Measurements from ENCODE around the gene ENTHD1. TPM values are rescaled to one million over a fixed set of nuclear protein-coding genes. Genes with fewer than 3 reads are reported as not detected.

The ENTHD1 gene
- total RNA-seq, 1 experiment from 2014 or later: not detected

- Histone ChIP-seq H2AK5ac (ENCODE audit: insufficient read length, low read length) (no peak overlapping the region), H3K9ac (ENCODE audit: extremely low read depth, insufficient read length, low read length) (no peak overlapping the region), H2BK120ac (ENCODE audit: low read depth, low read length, poor library complexity, severe bottlenecking) (no peak overlapping the region), H3K56ac (ENCODE audit: insufficient read length, low read depth, low read length) (no peak overlapping the region), H2BK20ac (ENCODE audit: low read depth, low read length, poor library complexity, severe bottlenecking) (no peak overlapping the region), H3K14ac (ENCODE audit: insufficient read depth, low read length) (no peak overlapping the region), H2BK12ac (ENCODE audit: insufficient read length, low read depth, low read length) (no peak overlapping the region), H4K91ac (ENCODE audit: insufficient read length, low read depth, low read length) (no peak overlapping the region), H3K27ac (ENCODE audit: insufficient read length, low read depth, low read length) (no peak overlapping the region), H3K79me2 (ENCODE audit: insufficient read depth, low read length) (no peaks in the 10 kb centered on the region), H3K23me2 (ENCODE audit: insufficient read length, low read depth, low read length, poor library complexity, severe bottlenecking) (no peaks in the 10 kb centered on the region), H3T11ph (ENCODE audit: low read length) (no peak overlapping the region), H3K9me3 (ENCODE audit: control insufficient read depth, low read depth, low read length) (no peaks in the 10 kb centered on the region), H2BK5ac (ENCODE audit: insufficient read length, low read length) (no peak overlapping the region), H3K4ac (ENCODE audit: low read depth, low read length) (no peak overlapping the region), H3K27me3 (ENCODE audit: insufficient read depth, low read length) (no peaks in the 10 kb centered on the region), H3K4me1 (ENCODE audit: insufficient read depth, low read length) (no peaks in the 10 kb centered on the region; the same call in 1 of the 2 replicates), H3K18ac (ENCODE audit: insufficient read length, low read depth, low read length) (no peak overlapping the region), H3K79me1 (ENCODE audit: insufficient read depth, low read depth, low read length, poor library complexity, severe bottlenecking) (no peaks in the 10 kb centered on the region), H3K23ac (ENCODE audit: insufficient read length, low read depth, low read length) (no peak overlapping the region), H4K8ac (replicated peaks; ENCODE audit: insufficient read length, low read depth, low read length) (no peak overlapping the region), H2AFZ (ENCODE audit: low read length) (no peak overlapping the region), H2BK15ac (ENCODE audit: low read depth, low read length) (no peak overlapping the region), H4K20me1 (ENCODE audit: control insufficient read depth, insufficient read depth, insufficient read length) (no peaks in the 10 kb centered on the region), H4K5ac (ENCODE audit: insufficient read length, low read depth, low read length) (no peak overlapping the region), H3K4me2 (ENCODE audit: insufficient read depth, insufficient read length, low read length) (no peak overlapping the region)
- H3K9me3 Mint-ChIP-seq: no peaks in the 10 kb centered on the region
- no peak for TF ChIP-seq CTCF (conservative IDR thresholded peaks at IDR 0.05)
- H3K4me1 Mint-ChIP-seq: peaks cover 15 to 21% of the 10 kb centered on the region in 2 experiments
- H3K27ac Mint-ChIP-seq: no peak overlapping the region
- peaks cover 3% of the 10 kb centered on the region for H3K27me3 Mint-ChIP-seq (ENCODE audit: low read depth)
- no peak overlapping the region for H3K4me3 Mint-ChIP-seq
- DNase-seq: no peak
- H3K36me3 Mint-ChIP-seq (ENCODE audit: insufficient read depth in 1 of 3, low read depth in 3 of 3): no peaks in the 10 kb centered on the region
- no CpG with 5 or more reads among the region's 8 CpGs for WGBS (ENCODE audit: extremely low coverage, insufficient read length, low lambda C conversion rate)
These were observed 160.9 kb downstream of the ENTHD1 start for GRCh38 chr22:39732625-39733024.
